ENCODE measurements around the gene ADAR. TPM values are rescaled to one million over a fixed set of nuclear protein-coding genes. Genes with fewer than 3 reads are reported as not detected.

ADAR gene
- total and polyA plus RNA-seq, 2 of the 8 experiments (the other 6 are each of a cell fraction or from before 2014, with no cell fraction given): 125 to 242 TPM

DNA sequence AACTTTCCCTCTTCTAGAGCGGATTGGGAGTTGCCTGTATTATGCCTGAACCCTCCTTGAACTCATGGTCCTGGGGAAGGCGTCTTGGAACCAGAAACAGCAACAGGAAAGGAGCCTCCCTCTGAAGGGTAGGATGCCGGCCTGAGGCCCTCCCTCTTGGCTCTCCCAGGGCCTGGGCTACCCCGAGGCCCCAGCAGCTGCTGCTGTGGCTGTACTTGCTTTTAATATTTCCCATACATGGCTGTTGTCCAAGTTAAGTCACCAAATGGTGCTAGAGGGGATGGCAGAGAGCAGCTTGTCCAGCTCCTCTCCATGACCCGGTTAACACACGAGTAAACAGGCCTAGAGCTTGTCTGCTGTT is 29.9 kb downstream of the ADAR start:
- ChIA-PET CTCF (ENCODE audit: partially characterized antibody) (interaction anchor here (0.8 to 3.3 kb wide), 7 partner anchors 9 to 366 kb away, joined by 3 to 15 read pairs (median 4); no protein-coding TSS in a partner anchor), POLR2A (ENCODE audit: partially characterized antibody) (interaction anchor here (1.2 to 1.5 kb wide), 3 partner anchors 16 to 97 kb away, joined by 3 to 7 read pairs (median 4); no protein-coding TSS in a partner anchor)
- FAIRE-seq (no peak), DNase-seq (ENCODE audit: low read depth in 1 of 2, low spot score in 2 of 2) (no peak)
- no peaks in the 10 kb centered on the region for H3K9me3 ChIP-seq (ENCODE audit: insufficient read depth in 2 of 2, low read depth in 1 of 2, low read length in 1 of 2)
- WGBS, 2 experiments (ENCODE audit: extremely low coverage in 1 of 2, insufficient coverage in 1 of 2, insufficient read length in 1 of 2, insufficient replicate concordance in 2 of 2, low coverage in 1 of 2, low lambda C conversion rate in 2 of 2, missing lambda C conversion rate in 1 of 2): 91% methylated on average over 6 of the region's 6 CpGs; no CpG with 5 or more reads in 1 of the 2 experiments
- H4K8ac ChIP-seq (ENCODE audit: extremely low read depth, insufficient read depth, low read length): no peak overlapping the region
- no peak overlapping the region for H4K91ac ChIP-seq (replicated peaks; ENCODE audit: insufficient read length, low read length)
- H3K9ac ChIP-seq (replicated peaks in 1 of 4; ENCODE audit: extremely low read depth in 1 of 4, low read depth in 3 of 4, low read length in 3 of 4): no peak overlapping the region
- H2BK120ac ChIP-seq (replicated peaks; ENCODE audit: low read depth, low read length): no peak overlapping the region
- no peak overlapping the region for H2BK12ac ChIP-seq (ENCODE audit: low read depth, low read length)
- no peak overlapping the region for H3K56ac ChIP-seq (replicated peaks; ENCODE audit: insufficient read length, low read depth, low read length)
- no peak overlapping the region for H3K14ac ChIP-seq (ENCODE audit: insufficient read length)
- no peaks in the 10 kb centered on the region for H3K79me2 ChIP-seq (ENCODE audit: control insufficient read depth in 1 of 2, insufficient read depth in 2 of 2, low read length in 2 of 2)
- no peaks in the 10 kb centered on the region for H3K27me3 ChIP-seq (replicated peaks in 1 of 4; ENCODE audit: control insufficient read depth in 3 of 4, extremely low read depth in 1 of 4, insufficient read depth in 3 of 4, low read length in 3 of 4)
- H4K5ac ChIP-seq (ENCODE audit: insufficient read length, low read depth, low read length): no peak overlapping the region
- no peak overlapping the region for H3K18ac ChIP-seq (ENCODE audit: extremely low read depth, low read length)
- H3K27ac ChIP-seq (ENCODE audit: low read depth, low read length): no peak overlapping the region
- no peak overlapping the region for H3K4ac ChIP-seq (replicated peaks; ENCODE audit: insufficient read length, low read depth, low read length)
- H3K23ac ChIP-seq (ENCODE audit: insufficient read length): no peak overlapping the region
- no peaks in the 10 kb centered on the region for H3K23me2 ChIP-seq (ENCODE audit: low read depth, low read length)
- no peaks in the 10 kb centered on the region; the same call in 1 of the 2 replicates for H3K79me1 ChIP-seq (ENCODE audit: low read depth, low read length)
- H3K36me3 ChIP-seq (ENCODE audit: control insufficient read depth in 2 of 4, insufficient read depth in 4 of 4, low read length in 3 of 4): peaks cover 27 to 44% (median 34%) of the 10 kb centered on the region in 4 experiments
- peaks cover 6 to 21% of the 10 kb centered on the region in 2 experiments for H4K20me1 ChIP-seq (replicated peaks in 1 of 2; ENCODE audit: control insufficient read depth in 1 of 2, insufficient read depth in 2 of 2, low read length in 2 of 2)
- no peak overlapping the region for H2AFZ ChIP-seq (ENCODE audit: low read length)
- no peak overlapping the region for H3K4me3 ChIP-seq (ENCODE audit: extremely low read depth in 1 of 4, insufficient read depth in 2 of 4, low read depth in 3 of 4, low read length in 4 of 4)
- H3K4me2 ChIP-seq (ENCODE audit: insufficient read depth in 1 of 2, low read depth in 2 of 2, low read length in 2 of 2): no peak overlapping the region
- no peak overlapping the region for H2BK15ac ChIP-seq (ENCODE audit: low read length)
- H2BK5ac ChIP-seq (ENCODE audit: low read depth, low read length): no peak overlapping the region
- no peaks in the 10 kb centered on the region; a peak in 1 of 7 replicates for H3K4me1 ChIP-seq (replicated peaks in 1 of 4; ENCODE audit: control insufficient read depth in 3 of 4, insufficient read depth in 4 of 4, low read length in 3 of 4)
- no peak overlapping the region for H2BK20ac ChIP-seq (ENCODE audit: low read length)
- H2AK5ac ChIP-seq (ENCODE audit: low read depth, low read length): no peak overlapping the region
- no peak for TF ChIP-seq MAFK (IDR thresholded peaks at IDR 0.05; ENCODE audit: low read depth, low read length)
- no peak for TF ChIP-seq KDM4A (IDR thresholded peaks at IDR 0.05; ENCODE audit: low read depth, low read length, severe bottlenecking)
- no peak for TF ChIP-seq SIRT6 (IDR thresholded peaks at IDR 0.05; ENCODE audit: low read length)
- TF ChIP-seq BRCA1 (IDR thresholded peaks at IDR 0.05; ENCODE audit: low read depth, low read length): no peak
- TF ChIP-seq EP300 (IDR thresholded peaks at IDR 0.05; ENCODE audit: borderline replicate concordance in 1 of 2, low read depth in 2 of 2, low read length in 2 of 2): no peak
- no peak for TF ChIP-seq KDM5A (IDR thresholded peaks at IDR 0.05; ENCODE audit: low read length)
- TF ChIP-seq HDAC2 (IDR thresholded peaks at IDR 0.05; ENCODE audit: borderline replicate concordance in 1 of 2, low read depth in 2 of 2, low read length in 2 of 2): no peak
- no peak for TF ChIP-seq ATF2 (IDR thresholded peaks at IDR 0.05; ENCODE audit: low read length)
- no peak for TF ChIP-seq ASH2L (IDR thresholded peaks at IDR 0.05; ENCODE audit: low read length)
- no peak for TF ChIP-seq CEBPB (IDR thresholded peaks at IDR 0.05; ENCODE audit: low read depth, low read length)
- TF ChIP-seq SIN3A (conservative IDR thresholded peaks at IDR 0.05 in 1 of 2, IDR thresholded peaks at IDR 0.05 in 1 of 2; ENCODE audit: low read depth in 1 of 2, low read length in 2 of 2): no peak
- no peak for TF ChIP-seq POLR2A (IDR thresholded peaks at IDR 0.05; ENCODE audit: control extremely low read depth in 1 of 2, low read depth in 2 of 2, low read length in 2 of 2)
- no peak for TF ChIP-seq NRF1 (IDR thresholded peaks at IDR 0.05; ENCODE audit: low read depth, low read length)
